ENCODE measurements around the gene CNOT10.
"Not testable (repeated sequence)": the region's sequence is repeated elsewhere in the genome, so short reads cannot be mapped to it uniquely, and the experiment has no call there.

Gene CNOT10

DNA sequence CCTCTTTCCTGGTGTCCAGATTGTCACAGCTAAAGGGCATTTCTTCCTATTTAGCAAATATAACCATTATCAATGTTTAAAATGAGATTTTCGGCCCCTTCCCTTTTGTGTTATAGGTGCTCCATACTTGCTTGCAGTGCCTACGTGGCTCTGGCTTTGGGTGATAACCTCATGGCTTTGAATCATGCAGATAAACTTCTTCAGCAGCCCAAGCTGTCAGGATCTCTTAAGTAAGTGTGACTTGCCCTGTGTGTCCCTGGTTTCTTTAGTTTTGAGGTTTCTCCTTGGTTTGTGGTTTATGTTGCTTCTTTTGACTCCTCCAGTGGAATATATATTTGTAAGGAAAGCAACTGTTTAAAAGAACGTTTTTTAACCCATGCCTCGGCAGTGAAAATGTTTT, 74.4 kb downstream of the CNOT10 start:
- DNase-seq (ENCODE audit: low spot score), result no peak

GRCh38 chr3:32764481-32764880, 79.5 kb downstream of the CNOT10 start:
- no peak for DNase-seq (ENCODE audit: low spot score)

DNA sequence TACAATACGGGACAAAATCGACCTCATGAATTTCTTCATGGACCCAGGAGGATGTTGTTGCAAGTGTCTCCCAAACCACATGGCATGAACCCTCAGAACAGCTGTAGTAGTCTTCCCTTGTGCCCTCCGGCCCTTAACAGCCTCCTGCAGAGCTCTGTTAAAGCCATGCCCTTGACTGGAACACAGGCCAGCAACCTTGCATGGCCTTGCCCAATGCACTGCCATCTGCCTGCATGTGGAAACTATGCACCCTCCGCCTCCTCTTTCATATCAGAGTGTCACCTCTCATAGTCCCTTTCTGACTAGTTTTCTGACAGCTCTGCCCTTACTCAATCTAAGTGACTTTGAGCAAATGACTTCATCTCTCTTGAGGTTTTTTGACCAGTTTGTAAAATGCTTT, 93.4 kb downstream of the CNOT10 start:
- DNase-seq (ENCODE audit: low spot score), result no peak

DNA sequence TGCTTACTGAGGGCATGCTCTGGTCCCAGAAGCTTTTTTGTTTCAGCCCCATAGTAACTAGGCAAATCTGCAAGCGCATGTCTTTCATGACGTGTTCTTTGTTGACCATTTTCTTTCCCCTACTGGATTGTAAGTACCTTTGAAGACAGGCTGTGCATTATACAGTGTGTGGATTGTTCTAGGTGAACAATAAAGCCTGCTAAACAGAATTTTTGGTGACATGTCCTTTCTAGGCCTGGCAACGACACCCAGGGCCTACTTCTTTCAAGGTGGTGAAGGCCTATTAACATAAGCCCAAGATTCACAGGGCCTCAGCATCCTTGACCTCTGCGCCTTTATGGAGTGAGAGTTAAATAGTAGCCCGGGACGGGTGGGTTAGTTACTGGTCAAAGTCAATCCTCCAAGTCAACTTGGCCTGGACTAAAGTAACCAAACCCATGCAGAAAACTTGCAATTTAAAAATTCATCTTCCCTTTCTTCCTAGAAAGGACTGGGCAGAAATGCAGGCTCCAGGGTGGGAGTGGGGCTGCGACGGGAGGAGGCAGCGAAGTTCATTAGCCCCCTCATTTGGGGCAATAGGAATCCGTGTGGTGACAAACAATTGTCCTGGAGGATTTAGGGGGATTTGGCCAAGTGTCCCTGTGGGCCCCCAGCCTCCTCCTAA, 95.2 kb downstream of the CNOT10 start:
- DNase-seq (ENCODE audit: low spot score), result no peak

- no peak for DNase-seq (ENCODE audit: low spot score)
Measured at GRCh38 chr3:32780735-32781210, 95.8 kb downstream of the CNOT10 start.

GRCh38 chr3:32781211-32781968, 96.4 kb downstream of the CNOT10 start:
- peak; percentile 34 for DNase-seq (ENCODE audit: low spot score)

GRCh38 chr3:32781969-32782270, 96.9 kb downstream of the CNOT10 start:
- not testable (repeated sequence) for DNase-seq (ENCODE audit: low spot score)

- DNase-seq (ENCODE audit: low spot score), result no peak
Measured at GRCh38 chr3:32782407-32782806, 97.4 kb downstream of the CNOT10 start.

- DNase-seq (ENCODE audit: low spot score), result no peak
Measured at GRCh38 chr3:32791833-32792232, 106.8 kb downstream of the CNOT10 start.

DNA sequence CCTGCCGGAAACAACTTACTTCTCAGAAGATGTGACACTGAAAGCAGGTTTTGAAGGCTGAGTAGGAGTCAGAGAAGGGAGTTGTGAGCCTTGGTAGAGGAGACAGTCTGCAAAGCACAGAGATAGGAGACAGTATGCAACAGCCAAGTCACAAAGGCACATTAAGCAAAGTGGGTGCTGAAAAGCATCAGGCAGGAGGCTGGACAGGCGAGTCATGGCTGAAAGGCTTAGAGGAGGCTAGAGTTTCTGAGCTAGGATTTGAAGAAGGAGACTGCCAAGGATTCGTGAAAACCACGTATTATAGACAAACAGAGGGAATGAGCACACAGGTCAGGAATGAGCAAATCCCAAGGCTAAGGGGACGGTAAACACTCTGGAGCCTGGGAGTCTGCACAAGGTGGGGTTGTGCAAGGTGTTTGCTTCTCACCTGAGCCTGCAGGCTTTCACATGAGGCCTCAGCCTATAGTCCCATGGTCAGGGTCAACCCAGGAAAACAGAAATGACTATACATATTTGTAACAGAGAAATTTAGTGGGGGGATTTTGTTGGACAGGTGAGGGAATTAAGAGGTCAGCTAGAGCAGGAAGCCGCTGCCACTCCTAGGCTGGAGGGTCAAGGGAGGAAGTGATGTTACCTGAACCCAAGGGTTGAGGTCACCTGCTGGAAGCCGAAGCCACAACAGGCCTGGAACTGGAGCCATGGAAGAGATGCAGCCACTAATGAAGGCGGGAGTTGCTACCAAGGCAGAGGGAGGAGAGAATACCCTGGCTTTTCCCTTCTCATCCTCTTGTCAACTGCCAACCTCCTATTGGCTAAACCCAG, 109.7 kb downstream of the CNOT10 start:
- DNase-seq (ENCODE audit: low spot score), result no peak

- not testable (repeated sequence) for DNase-seq (ENCODE audit: low spot score)
Measured at GRCh38 chr3:32796384-32796950, 111.5 kb downstream of the CNOT10 start.

DNA sequence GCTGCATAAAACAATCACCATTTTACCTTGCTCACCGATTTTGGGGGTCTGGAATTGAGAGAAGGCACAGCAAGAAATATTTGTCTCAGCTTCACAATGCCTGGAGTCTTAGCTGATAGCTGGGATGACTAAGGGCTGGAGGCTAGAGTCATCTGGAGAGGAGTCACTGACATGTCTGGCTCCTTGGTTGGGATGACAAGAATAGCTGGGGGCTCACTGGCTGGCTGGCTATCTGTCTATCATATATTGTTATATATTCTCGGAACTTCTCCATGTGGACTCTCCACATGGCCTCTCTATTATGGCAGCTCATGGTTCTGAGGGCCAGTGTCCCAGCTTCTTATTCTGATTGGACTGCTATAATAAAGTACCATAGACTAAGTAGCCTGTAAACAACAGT, 112.8 kb downstream of the CNOT10 start:
- no peak for DNase-seq (ENCODE audit: low spot score)

GRCh38 chr3:32801440-32801839, 116.5 kb downstream of the CNOT10 start:
- not testable (repeated sequence) for DNase-seq (ENCODE audit: low spot score)

DNA sequence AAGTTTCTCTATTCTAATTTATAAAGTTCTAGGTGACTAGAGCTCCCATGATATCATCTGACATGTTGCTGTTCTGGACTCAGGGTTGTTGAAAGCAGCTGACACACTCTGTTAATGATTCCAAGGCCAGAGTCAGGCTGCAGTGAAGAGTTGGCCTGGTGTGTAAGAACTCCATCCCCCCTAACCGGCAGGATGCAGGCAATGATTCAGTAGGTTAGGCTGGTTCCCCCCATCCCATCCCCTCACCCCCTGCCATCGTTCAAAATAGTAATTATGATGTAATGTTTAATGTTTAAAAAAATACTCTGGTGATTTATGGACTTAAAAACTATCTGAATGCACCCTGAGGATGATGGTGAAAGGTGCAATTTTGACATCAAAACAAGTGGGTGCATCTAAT, 128.2 kb downstream of the CNOT10 start:
- no peak for DNase-seq (ENCODE audit: low spot score)

GRCh38 chr3:32814361-32814760, 129.4 kb downstream of the CNOT10 start:
- no peak for DNase-seq (ENCODE audit: low spot score)

- DNase-seq (ENCODE audit: low spot score), result no peak
Measured at GRCh38 chr3:32815841-32816438, 131.0 kb downstream of the CNOT10 start.

DNA sequence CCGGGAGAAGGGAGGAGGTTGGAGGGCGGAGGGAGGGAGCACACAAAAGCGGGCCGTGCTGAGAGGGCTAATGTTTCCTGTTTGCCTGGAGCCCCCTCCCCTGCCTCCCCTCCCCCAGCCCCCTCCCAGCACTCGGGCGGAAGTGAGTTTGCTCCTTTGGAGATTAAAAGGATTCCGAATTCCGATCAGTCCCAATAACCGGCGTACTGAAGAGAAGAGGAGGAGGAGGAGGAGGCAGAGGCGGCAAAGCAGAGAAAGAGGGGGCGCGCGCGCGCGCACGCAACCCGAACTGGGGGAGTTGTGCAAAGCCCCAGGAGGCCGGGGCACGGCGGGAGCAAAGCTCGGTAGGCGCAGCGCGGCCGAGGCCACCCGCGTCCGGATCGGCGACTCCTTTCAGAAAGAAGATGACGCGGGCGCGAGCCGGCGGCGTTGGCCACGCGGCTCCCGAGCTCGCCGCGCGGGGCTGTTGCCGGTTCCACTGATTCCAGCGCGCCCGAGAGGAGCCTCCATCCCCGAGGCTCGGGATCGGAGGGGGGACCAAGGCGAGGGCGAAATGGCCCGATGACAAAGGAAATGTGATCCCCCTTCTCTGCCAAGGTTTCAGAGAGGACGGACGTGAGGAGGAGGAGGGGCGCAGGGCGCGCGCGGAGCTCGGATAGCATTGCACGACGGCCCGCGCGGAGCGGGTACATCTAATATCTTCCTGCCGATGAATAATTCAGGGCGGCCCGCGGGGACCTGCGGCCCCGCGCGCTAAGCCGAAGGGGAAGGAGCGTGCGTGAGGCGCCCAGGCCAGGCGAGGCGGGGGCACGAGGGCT, 131.7 kb downstream of the CNOT10 start:
- no peak for DNase-seq (ENCODE audit: low spot score)

- DNase-seq (ENCODE audit: low spot score), result no peak
Measured at GRCh38 chr3:32817257-32817557, 132.2 kb downstream of the CNOT10 start.

GRCh38 chr3:32817558-32818228, 132.7 kb downstream of the CNOT10 start, which contains the start of gene TRIM71:
Gene TRIM71 (plus strand): TSS chr3:32817997. CDS start chr3:32818081, 84 bp downstream.
- no peak for DNase-seq (ENCODE audit: low spot score)

DNA sequence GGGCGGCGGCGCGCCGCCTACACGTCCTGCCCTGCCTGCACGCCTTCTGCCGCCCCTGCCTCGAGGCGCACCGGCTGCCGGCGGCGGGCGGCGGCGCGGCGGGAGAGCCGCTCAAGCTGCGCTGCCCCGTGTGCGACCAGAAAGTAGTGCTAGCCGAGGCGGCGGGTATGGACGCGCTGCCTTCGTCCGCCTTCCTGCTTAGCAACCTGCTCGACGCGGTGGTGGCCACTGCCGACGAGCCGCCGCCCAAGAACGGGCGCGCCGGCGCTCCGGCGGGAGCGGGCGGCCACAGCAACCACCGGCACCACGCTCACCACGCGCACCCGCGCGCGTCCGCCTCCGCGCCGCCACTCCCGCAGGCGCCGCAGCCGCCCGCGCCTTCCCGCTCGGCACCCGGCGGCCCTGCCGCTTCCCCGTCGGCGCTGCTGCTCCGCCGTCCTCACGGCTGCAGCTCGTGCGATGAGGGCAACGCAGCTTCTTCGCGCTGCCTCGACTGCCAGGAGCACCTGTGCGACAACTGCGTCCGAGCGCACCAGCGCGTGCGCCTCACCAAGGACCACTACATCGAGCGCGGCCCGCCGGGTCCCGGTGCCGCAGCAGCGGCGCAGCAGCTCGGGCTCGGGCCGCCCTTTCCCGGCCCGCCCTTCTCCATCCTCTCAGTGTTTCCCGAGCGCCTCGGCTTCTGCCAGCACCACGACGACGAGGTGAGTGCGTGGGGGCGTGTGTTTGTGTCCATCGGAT, 133.4 kb downstream of the CNOT10 start:
- no peak for DNase-seq (ENCODE audit: low spot score)

Data from CD4-positive, alpha-beta T cell treated with Interleukin-6 at 100 ng/mL for 8 hours (primary cell).